Endothelial cell of umbilical vein (primary cell): ENCODE measurements around the gene GRID1. TPM values are rescaled to one million over a fixed set of nuclear protein-coding genes. Genes with fewer than 3 reads are reported as not detected.

Experiments
- BruUV-seq: library from RNA; stranded (reverse); fragments of 400-500 nt; replicated peaks from 2 replicates; lab custom pipeline; 2021; lab: Mats Ljungman, UMichigan
- CTCF ChIA-PET: fragments of 300-600, 350-600 bp; sonication (Branson Sonifier 250); formaldehyde crosslinking; loops from one replicate; lab custom pipeline; 2021; ENCODE audit warnings: antibody characterized with exemption, inconsistent platforms; lab: Charles Lee
- POLR2A ChIA-PET: fragments of 300-600, 350-600 bp; sonication (Branson Sonifier 250); formaldehyde crosslinking; loops from one replicate; lab custom pipeline; 2021; ENCODE audit warnings: antibody characterized with exemption, inconsistent platforms; lab: Charles Lee
- DNase-seq: peaks from one replicate; pipeline ENCODE4 v3.0.0-alpha.2; 2011; ENCODE audit warnings: low read depth, low spot score
- FAIRE-seq: peaks from 2 replicates; lab custom pipeline; 2011; peaks lifted over from hg19 to GRCh38; lab: Jason Lieb, UNC
- H2AFZ ChIP-seq: 2 replicates; pipeline ENCODE4 v1.6.0; 2012; ENCODE audit warnings: low read depth, low read length, control low read depth, inconsistent platforms
- H3K27ac ChIP-seq: 2 replicates; pipeline ENCODE4 v1.5.1; 2011; ENCODE audit warnings: low read depth, mild to moderate bottlenecking, control low read depth, low read length, moderate library complexity; ENCODE audit not compliant: insufficient read depth
- H3K27me3 ChIP-seq, 2 experiments: 2 replicates each; pipeline versions ENCODE4 v1.6.0 to v1.6.1; 2011; ENCODE audit warnings: low read length in 2 of 2, mixed read lengths in 1 of 2; ENCODE audit not compliant: control insufficient read depth in 2 of 2, insufficient read depth in 2 of 2
- H3K36me3 ChIP-seq, 2 experiments: 2 replicates in 1 of 2; 3 replicates in 1 of 2; pipeline ENCODE4 v1.5.1; 2011; ENCODE audit warnings: low read length in 2 of 2, mild to moderate bottlenecking in 1 of 2, moderate library complexity in 1 of 2; ENCODE audit not compliant: control insufficient read depth in 2 of 2, insufficient read depth in 2 of 2; ENCODE audit errors: extremely low read depth in 1 of 2
- H3K4me1 ChIP-seq: 3 replicates; pipeline ENCODE4 v1.5.1; 2011; ENCODE audit warnings: mild to moderate bottlenecking, low read length; ENCODE audit not compliant: control insufficient read depth, insufficient read depth; ENCODE audit errors: extremely low read depth
- H3K4me2 ChIP-seq: 2 replicates; pipeline ENCODE4 v1.6.1; 2011; ENCODE audit warnings: low read length, control low read depth, mixed read lengths; ENCODE audit not compliant: insufficient read depth
- H3K4me3 ChIP-seq, 3 experiments: fragments of 200-600 bp in 1 of 3; sonication (generic), shearing (Covaris generic) in 1 of 3; replicated peaks in 1 of 3; 2 replicates each; pipeline ENCODE4 v1.5.1; 2011 to 2016; ENCODE audit warnings: control low read depth in 3 of 3, low read length in 3 of 3, mild to moderate bottlenecking in 2 of 3, inconsistent platforms in 1 of 3, low read depth in 1 of 3, moderate library complexity in 1 of 3; ENCODE audit not compliant: insufficient read depth in 1 of 3
- H3K79me2 ChIP-seq: 2 replicates; pipeline ENCODE4 v1.6.0; 2012; ENCODE audit warnings: low read length, inconsistent platforms; ENCODE audit not compliant: control insufficient read depth, insufficient read depth
- H3K9ac ChIP-seq: replicated peaks from 2 replicates; pipeline ENCODE3; 2011; ENCODE audit warnings: low read length, control low read depth; ENCODE audit not compliant: insufficient read depth; ENCODE audit errors: extremely low read depth
- H3K9me1 ChIP-seq: replicated peaks from 3 replicates; pipeline ENCODE4 v1.6.0; 2011; ENCODE audit warnings: mild to moderate bottlenecking, low read length; ENCODE audit not compliant: control insufficient read depth, insufficient read depth; ENCODE audit errors: extremely low read depth
- H3K9me3 ChIP-seq: replicated peaks from 2 replicates; pipeline ENCODE4 v1.5.1; 2012; ENCODE audit warnings: low read length, inconsistent platforms; ENCODE audit not compliant: control insufficient read depth, insufficient read depth
- H4K20me1 ChIP-seq: replicated peaks from 2 replicates; pipeline ENCODE3; 2011; ENCODE audit warnings: mild to moderate bottlenecking, low read length; ENCODE audit not compliant: control insufficient read depth, insufficient read depth; ENCODE audit errors: extremely low read depth
- EZH2 ChIP-seq: IDR thresholded peaks from 2 replicates; pipeline ENCODE4 v1.6.1; 2012; ENCODE audit warnings: borderline replicate concordance, low read depth, mild to moderate bottlenecking, moderate library complexity, low read length, inconsistent platforms; ENCODE audit not compliant: severe bottlenecking
- FOS ChIP-seq: IDR thresholded peaks from 2 replicates; pipeline ENCODE4 v1.6.1; 2011; ENCODE audit warnings: mild to moderate bottlenecking, low read length, moderate library complexity, borderline replicate concordance; ENCODE audit not compliant: insufficient read depth
- GATA2 ChIP-seq: IDR thresholded peaks from 2 replicates; pipeline ENCODE4 v1.7.0; 2011; ENCODE audit warnings: low read depth, mild to moderate bottlenecking, moderate library complexity, mixed read lengths, low read length; ENCODE audit not compliant: insufficient read length, insufficient read depth
- JUN ChIP-seq: IDR thresholded peaks from 2 replicates; pipeline ENCODE4 v1.6.1; 2011; ENCODE audit warnings: borderline replicate concordance, low read depth; ENCODE audit not compliant: insufficient read length, insufficient read depth
- MYC ChIP-seq: IDR thresholded peaks from one replicate; pipeline ENCODE4 v1.6.1; 2011; ENCODE audit warnings: mild to moderate bottlenecking, low read depth, low read length
- POLR2A ChIP-seq: IDR thresholded peaks from 2 replicates; pipeline ENCODE4 v1.6.1; 2012; ENCODE audit warnings: low read depth, mild to moderate bottlenecking, control low read depth, low read length
- POLR2AphosphoS5 ChIP-seq: IDR thresholded peaks from 2 replicates; pipeline ENCODE4 v1.6.1; 2012; ENCODE audit warnings: low read depth, mild to moderate bottlenecking, control low read depth, low read length, moderate library complexity; ENCODE audit not compliant: insufficient read depth
- dilution Hi-C: fragments of 300-500 bp; cut with MboI; formaldehyde crosslinking; loops from one replicate; pipeline ENCODE4 v1.15.0; 2019; ENCODE audit warnings: low sequenced_read_pairs; ENCODE audit not compliant: extremely low pct_ligation_motif_present
- intact Hi-C: fragments of 100-400 bp; cut with micrococcal nuclease; formaldehyde crosslinking; loops from one replicate; pipeline ENCODE4 v1.10.0; 2022
- polyA plus RNA-seq, 4 experiments: library from polyadenylated mRNA; depleted of rRNA in 3 of 4; stranded (reverse) in 3 of 4; unstranded in 1 of 4; fragments of >200 nt; gene quantifications; 2 replicates each; pipeline versions ENCODE4 v1.2.1 to v1.2.3, GENCODE V29; 2011 to 2012; ENCODE audit warnings: missing spikeins in 1 of 4
- total RNA-seq: library from RNA; stranded (reverse); gene quantifications from 2 replicates; pipeline ENCODE4 v1.2.3, GENCODE V29; 2021
- TF ChIP-seq, protein P1 (sequence below): IDR thresholded peaks from 2 replicates; pipeline ENCODE4 v1.6.1; 2011; ENCODE audit not compliant: insufficient read depth, insufficient read length
- TF ChIP-seq, protein P2 (sequence below), 2 donors: IDR thresholded peaks; 1 replicate in 1 of 2; 2 replicates in 1 of 2; pipeline ENCODE4 v1.5.1; 2011; ENCODE audit warnings: low read length in 2 of 2, mild to moderate bottlenecking in 2 of 2, moderate library complexity in 2 of 2, control low read depth in 1 of 2, inconsistent platforms in 1 of 2, low read depth in 1 of 2; ENCODE audit not compliant: insufficient read depth in 1 of 2; ENCODE audit errors: extremely low read depth in 1 of 2

GRID1 gene
- total and polyA plus RNA-seq, 2 donors (not counting 3 experiments of a cell fraction or from before 2014, with no cell fraction given) = not detected

GRCh38 chr10:86049442-86049841 is 317.2 kb downstream of the GRID1 start:
- H3K79me2 ChIP-seq = no peaks in the 10 kb centered on the region
- no peaks in the 10 kb centered on the region for H3K9me1 ChIP-seq
- H3K9me3 ChIP-seq = peaks cover 2% of the 10 kb centered on the region
- POLR2A ChIA-PET = no interaction called here
- intact Hi-C loops = no loop called here
- H3K27ac ChIP-seq = no peak overlapping the region
- H2AFZ ChIP-seq = no peak overlapping the region
- H3K9ac ChIP-seq = no peak overlapping the region
- FAIRE-seq = no peak
- CTCF ChIA-PET = no interaction called here
- TF ChIP-seq MYC = no peak
- no peak overlapping the region for H3K4me3 ChIP-seq
- H3K4me2 ChIP-seq = no peak overlapping the region
- DNase-seq = no peak
- H3K4me1 ChIP-seq = no peaks in the 10 kb centered on the region
- no peaks in the 10 kb centered on the region for H3K27me3 ChIP-seq
- H4K20me1 ChIP-seq = no peaks in the 10 kb centered on the region
- BruUV-seq = no TSS peak
- dilution Hi-C loops = no loop called here
- H3K36me3 ChIP-seq = no peaks in the 10 kb centered on the region

GRCh38 chr10:86048973-86049372 is 317.6 kb downstream of the GRID1 start:
- H3K79me2 ChIP-seq = no peaks in the 10 kb centered on the region
- H3K9ac ChIP-seq = no peak overlapping the region
- intact Hi-C loops = no loop called here
- no peak overlapping the region for H3K4me2 ChIP-seq
- no peaks in the 10 kb centered on the region for H3K27me3 ChIP-seq
- H3K27ac ChIP-seq = no peak overlapping the region
- no TSS peak for BruUV-seq
- peaks cover 2% of the 10 kb centered on the region for H3K9me3 ChIP-seq
- no peaks in the 10 kb centered on the region for H4K20me1 ChIP-seq
- H3K4me1 ChIP-seq = no peaks in the 10 kb centered on the region
- dilution Hi-C loops = no loop called here
- FAIRE-seq (no peak), DNase-seq (no peak)
- TF ChIP-seq EZH2 (no peak), JUN (no peak), FOS (no peak), POLR2A (no peak), POLR2AphosphoS5 (no peak), MYC (no peak), GATA2 (no peak)
- TF ChIP-seq, protein P1, sequence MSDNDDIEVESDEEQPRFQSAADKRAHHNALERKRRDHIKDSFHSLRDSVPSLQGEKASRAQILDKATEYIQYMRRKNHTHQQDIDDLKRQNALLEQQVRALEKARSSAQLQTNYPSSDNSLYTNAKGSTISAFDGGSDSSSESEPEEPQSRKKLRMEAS = no peak
- TF ChIP-seq, protein P2, sequence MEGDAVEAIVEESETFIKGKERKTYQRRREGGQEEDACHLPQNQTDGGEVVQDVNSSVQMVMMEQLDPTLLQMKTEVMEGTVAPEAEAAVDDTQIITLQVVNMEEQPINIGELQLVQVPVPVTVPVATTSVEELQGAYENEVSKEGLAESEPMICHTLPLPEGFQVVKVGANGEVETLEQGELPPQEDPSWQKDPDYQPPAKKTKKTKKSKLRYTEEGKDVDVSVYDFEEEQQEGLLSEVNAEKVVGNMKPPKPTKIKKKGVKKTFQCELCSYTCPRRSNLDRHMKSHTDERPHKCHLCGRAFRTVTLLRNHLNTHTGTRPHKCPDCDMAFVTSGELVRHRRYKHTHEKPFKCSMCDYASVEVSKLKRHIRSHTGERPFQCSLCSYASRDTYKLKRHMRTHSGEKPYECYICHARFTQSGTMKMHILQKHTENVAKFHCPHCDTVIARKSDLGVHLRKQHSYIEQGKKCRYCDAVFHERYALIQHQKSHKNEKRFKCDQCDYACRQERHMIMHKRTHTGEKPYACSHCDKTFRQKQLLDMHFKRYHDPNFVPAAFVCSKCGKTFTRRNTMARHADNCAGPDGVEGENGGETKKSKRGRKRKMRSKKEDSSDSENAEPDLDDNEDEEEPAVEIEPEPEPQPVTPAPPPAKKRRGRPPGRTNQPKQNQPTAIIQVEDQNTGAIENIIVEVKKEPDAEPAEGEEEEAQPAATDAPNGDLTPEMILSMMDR (IDR thresholded peaks at IDR 0.05; ENCODE audit: extremely low read depth in 1 of 2, insufficient read depth in 1 of 2, low read depth in 1 of 2, low read length in 2 of 2) = no peak
- ChIA-PET CTCF (no interaction called here), POLR2A (no interaction called here)
- H2AFZ ChIP-seq = no peak overlapping the region
- H3K36me3 ChIP-seq = no peaks in the 10 kb centered on the region
- no peaks in the 10 kb centered on the region for H3K9me1 ChIP-seq
- no peak overlapping the region for H3K4me3 ChIP-seq
